Breast epithelium (tissue), 4 donors: Measurements from ENCODE around the gene COL6A5. TPM values are rescaled to one million over a fixed set of nuclear protein-coding genes. Genes with fewer than 3 reads are reported as not detected.

Experiments
- DNase-seq, 2 donors: peaks; one replicate each; pipeline ENCODE4 v3.0.0-alpha.2; 2019; ENCODE audit warnings: low spot score in 2 of 2
- H3K27ac ChIP-seq, 2 donors: fragments of 200-600 bp; sonication (generic) in 1 of 2; one replicate each; pipeline ENCODE4 v1.5.1; 2016 to 2019; ENCODE audit warnings: mild to moderate bottlenecking in 1 of 2
- H3K27me3 ChIP-seq, 2 donors: fragments of 200-600 bp; sonication (generic) in 1 of 2; one replicate each; pipeline versions ENCODE4 v1.5.1 to v1.6.0; 2017 to 2019; ENCODE audit warnings: control low read depth in 1 of 2, mild to moderate bottlenecking in 1 of 2
- H3K36me3 ChIP-seq: fragments of 200-600 bp; one replicate; pipeline ENCODE4 v1.5.1; 2019
- H3K4me1 ChIP-seq, 2 donors: fragments of 200-600 bp; sonication (generic); one replicate each; pipeline ENCODE4 v1.5.1; 2016 to 2019; ENCODE audit warnings: control low read depth in 1 of 2
- H3K4me3 ChIP-seq, 3 donors: fragments of 200-600 bp; sonication (generic); 1 replicate in 2 of 3; 2 replicates in 1 of 3; pipeline ENCODE4 v1.5.1; 2016 to 2019; ENCODE audit warnings: mild to moderate bottlenecking in 3 of 3, moderate library complexity in 2 of 3
- H3K9me3 ChIP-seq, 2 donors: fragments of 200-600 bp; sonication (generic) in 1 of 2; one replicate each; pipeline ENCODE4 v1.5.1; 2016 to 2019; ENCODE audit warnings: control low read depth in 1 of 2
- CTCF ChIP-seq, 3 donors: fragments of 450-650 bp; IDR thresholded peaks; one replicate each; pipeline ENCODE4 v1.5.1; 2016 to 2017; ENCODE audit warnings: antibody characterized with exemption in 3 of 3, mild to moderate bottlenecking in 3 of 3, moderate library complexity in 3 of 3
- POLR2A ChIP-seq: fragments of 450-650 bp; IDR thresholded peaks from one replicate; pipeline ENCODE4 v1.6.1; 2016; ENCODE audit warnings: antibody characterized with exemption, mild to moderate bottlenecking, moderate library complexity
- POLR2AphosphoS5 ChIP-seq, 3 donors: sonication (generic); formaldehyde crosslinking; IDR thresholded peaks; one replicate each; pipeline ENCODE4 v1.6.1; 2017; ENCODE audit warnings: antibody characterized with exemption in 3 of 3
- intact Hi-C: fragments of 100-400 bp; cut with DNase I; formaldehyde crosslinking; loops from one replicate; pipeline ENCODE4 v1.15.1; 2023; ENCODE audit warnings: low total_unique reads
- total RNA-seq, 3 donors: library from RNA; depleted of rRNA; stranded (reverse); fragments of >200 nt; gene quantifications; one replicate each; pipeline ENCODE4 v1.1.0, GENCODE V29; 2016

COL6A5 gene
- total RNA-seq, 3 donors from 2014 or later: not detected

DNA sequence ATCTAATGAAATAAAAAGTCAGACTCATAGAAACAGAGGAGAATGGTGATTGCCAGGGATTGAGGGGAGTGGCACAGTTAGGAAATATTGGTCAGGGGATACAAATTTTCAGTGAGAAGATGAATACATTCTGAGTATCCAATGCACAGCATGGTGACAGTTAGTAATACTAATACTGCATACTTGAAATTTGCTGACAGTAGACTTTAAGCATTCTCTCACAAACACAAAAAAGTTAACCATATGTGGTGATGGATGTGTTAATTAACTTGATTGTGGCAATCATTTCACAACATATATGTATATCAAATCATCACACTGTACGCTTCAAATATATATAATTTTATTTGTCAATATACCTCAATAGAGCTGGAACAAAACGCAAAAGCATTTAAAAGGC lies 162.3 kb downstream of the COL6A5 start:
- TF ChIP-seq CTCF (IDR thresholded peaks at IDR 0.05): no peak
- no peak for TF ChIP-seq POLR2A
- no peak for TF ChIP-seq POLR2AphosphoS5 (IDR thresholded peaks at IDR 0.05)
- no peaks in the 10 kb centered on the region for H3K36me3 ChIP-seq
- H3K4me1 ChIP-seq: no peaks in the 10 kb centered on the region
- no peaks in the 10 kb centered on the region for H3K27me3 ChIP-seq
- H3K4me3 ChIP-seq: no peak overlapping the region
- no peak for DNase-seq
- no peaks in the 10 kb centered on the region for H3K9me3 ChIP-seq
- intact Hi-C loops: no loop called here
- no peak overlapping the region for H3K27ac ChIP-seq

DNA sequence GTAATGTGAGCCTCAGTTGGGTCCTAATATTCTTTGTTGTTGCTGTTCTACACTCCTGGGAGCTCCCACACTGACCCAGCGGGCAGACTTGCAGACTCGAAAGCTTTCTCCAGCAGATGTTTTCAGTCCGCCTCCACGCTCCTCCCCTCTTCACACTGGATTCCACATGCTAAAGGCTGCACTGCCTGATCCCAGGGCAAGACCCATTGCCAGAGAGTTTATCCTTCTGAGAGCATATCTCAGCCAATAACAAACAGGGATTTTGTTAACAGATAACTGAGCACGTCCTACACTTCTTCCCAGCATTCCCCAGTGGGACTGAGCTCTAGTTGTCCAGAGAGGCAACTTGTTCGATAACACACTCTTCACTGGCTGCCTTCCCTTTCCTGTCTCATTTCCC lies 163.5 kb downstream of the COL6A5 start:
- no peak overlapping the region for H3K27ac ChIP-seq
- H3K4me1 ChIP-seq: no peaks in the 10 kb centered on the region
- no peak overlapping the region for H3K4me3 ChIP-seq
- H3K27me3 ChIP-seq: no peaks in the 10 kb centered on the region
- TF ChIP-seq POLR2A (no peak), POLR2AphosphoS5 (IDR thresholded peaks at IDR 0.05) (no peak), CTCF (IDR thresholded peaks at IDR 0.05) (no peak)
- H3K9me3 ChIP-seq: no peaks in the 10 kb centered on the region
- intact Hi-C loops: no loop called here
- no peak for DNase-seq
- H3K36me3 ChIP-seq: no peaks in the 10 kb centered on the region

DNA sequence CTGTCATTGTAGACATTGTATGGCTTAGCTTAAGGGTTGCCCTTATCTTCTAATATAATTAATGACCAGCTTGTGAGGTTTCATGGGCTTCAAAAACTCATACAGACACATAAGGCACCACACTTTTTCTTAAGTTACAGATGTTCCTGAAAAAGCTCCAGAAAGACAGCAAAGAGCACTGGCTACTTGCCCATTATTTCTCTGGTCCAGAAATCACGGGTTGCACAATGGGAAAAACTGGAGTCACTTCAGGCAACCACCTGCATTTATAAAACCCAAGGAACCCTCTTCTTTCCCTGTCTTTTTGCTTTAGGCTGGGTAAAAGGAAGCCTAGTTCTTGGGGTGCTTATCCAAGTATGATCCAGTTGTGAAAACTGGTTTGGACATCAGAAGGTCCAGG lies 169.2 kb downstream of the COL6A5 start:
- H3K4me1 ChIP-seq: no peaks in the 10 kb centered on the region
- DNase-seq: no peak
- no peak overlapping the region for H3K4me3 ChIP-seq
- H3K27ac ChIP-seq: peak overlapping the region in 1 of 2 donors; percentile 49
- H3K9me3 ChIP-seq: no peaks in the 10 kb centered on the region
- intact Hi-C loops: no loop called here
- H3K27me3 ChIP-seq: peaks cover 0 to 21% of the 10 kb centered on the region in 2 donors
- no peak for TF ChIP-seq CTCF (IDR thresholded peaks at IDR 0.05)
- no peak for TF ChIP-seq POLR2AphosphoS5 (IDR thresholded peaks at IDR 0.05)
- no peak for TF ChIP-seq POLR2A
- no peaks in the 10 kb centered on the region for H3K36me3 ChIP-seq

- no peak for DNase-seq
- no peak overlapping the region for H3K27ac ChIP-seq
- no peaks in the 10 kb centered on the region for H3K9me3 ChIP-seq
- H3K27me3 ChIP-seq: peaks cover 0 to 21% of the 10 kb centered on the region in 2 donors
- intact Hi-C loops: no loop called here
- H3K36me3 ChIP-seq: no peaks in the 10 kb centered on the region
- no peaks in the 10 kb centered on the region for H3K4me1 ChIP-seq
- TF ChIP-seq POLR2AphosphoS5 (IDR thresholded peaks at IDR 0.05) (no peak), CTCF (IDR thresholded peaks at IDR 0.05) (no peak)
- no peak overlapping the region for H3K4me3 ChIP-seq
Observed at GRCh38 chr3:130515755-130516154, 170.3 kb downstream of the COL6A5 start.

- intact Hi-C loops: no loop called here
- no peak for TF ChIP-seq POLR2A
- TF ChIP-seq CTCF (IDR thresholded peaks at IDR 0.05): no peak
- no peak for TF ChIP-seq POLR2AphosphoS5 (IDR thresholded peaks at IDR 0.05)
- H3K36me3 ChIP-seq: no peaks in the 10 kb centered on the region
- DNase-seq: no peak
- H3K4me1 ChIP-seq: no peaks in the 10 kb centered on the region
- no peaks in the 10 kb centered on the region for H3K9me3 ChIP-seq
- H3K27me3 ChIP-seq: peaks cover 0 to 21% of the 10 kb centered on the region in 2 donors
- peak within 1 kb of the TSS; percentile 26 to 55 for H3K27ac ChIP-seq
- peak within 1 kb of the TSS; percentile 27 to 64 (median 51) for H3K4me3 ChIP-seq
Observed at GRCh38 chr3:130516645-130517512, 171.4 kb downstream of the COL6A5 start, which contains the start of gene COL6A6. TSS of gene COL6A6 (plus strand) at chr3:130517177. CDS start at chr3:130560365, 43,188 bp downstream.
